Adrenal gland (tissue), 12 donors: ENCODE measurements around the gene PPP3CA. TPM values are rescaled to one million over a fixed set of nuclear protein-coding genes. Genes with fewer than 3 reads are reported as not detected.

Source experiments
- DNase-seq, 7 donors: peaks; one replicate each; pipeline ENCODE4 v3.0.0-alpha.2; 2019 to 2020
- H3K27ac ChIP-seq, 5 donors: fragments of 200-600 bp; sonication (generic) in 4 of 5; 1 replicate in 3 of 5; 2 replicates in 2 of 5; pipeline versions ENCODE4 v1.5.1 to v1.8.0; 2016 to 2020; ENCODE audit warnings: mild to moderate bottlenecking in 1 of 5
- H3K27me3 ChIP-seq: fragments of 200-600 bp; 2 replicates; pipeline ENCODE4 v1.8.0; 2021
- H3K36me3 ChIP-seq, 2 donors: fragments of 200-600 bp; replicated peaks in 1 of 2; 1 replicate in 1 of 2; 2 replicates in 1 of 2; pipeline versions ENCODE4 v1.5.1 to v1.8.0; 2018 to 2022
- H3K4me1 ChIP-seq, 2 donors: fragments of 200-600 bp; replicated peaks in 1 of 2; 1 replicate in 1 of 2; 2 replicates in 1 of 2; pipeline versions ENCODE4 v1.5.1 to v1.8.0; 2018 to 2021
- H3K4me3 ChIP-seq, 4 donors: fragments of 200-600 bp; sonication (generic) in 3 of 4; one replicate each; pipeline ENCODE4 v1.5.1; 2016 to 2018
- H3K9me3 ChIP-seq, 3 donors: fragments of 200-600 bp; sonication (generic) in 1 of 3; replicated peaks in 1 of 3; 1 replicate in 2 of 3; 2 replicates in 1 of 3; pipeline versions ENCODE4 v1.5.1 to v1.8.0; 2016 to 2021
- POLR2A ChIP-seq, 2 donors: fragments of 450-650 bp; IDR thresholded peaks; one replicate each; pipeline ENCODE4 v1.6.1; 2017; ENCODE audit warnings: antibody characterized with exemption in 2 of 2, mild to moderate bottlenecking in 2 of 2, moderate library complexity in 1 of 2
- WGBS, 4 donors: extraction: QIAGEN DNeasy Blood & Tissue Kit in 2 of 4; methylation state at CpG; one replicate each; pipeline versions ENCODE4 v1.1.5 to v1.1.7; 2013 to 2017; 5-methylcytosine and 5-hydroxymethylcytosine counted together
- intact Hi-C, 2 donors: fragments of 100-400 bp; cut with DNase I; formaldehyde crosslinking; loops; one replicate each; pipeline versions ENCODE4 v1.14.1 to v1.15.0; 2022 to 2023
- polyA plus RNA-seq, 3 donors: library from polyadenylated mRNA; stranded (reverse); fragments of 200-250 nt in 2 of 3; fragments of 350-450 nt in 1 of 3; fragmentation: Illumina TruSeq in 1 of 3; extraction: RNeasy Lipid Tissue Mini Kit (QIAGEN cat#74804) in 1 of 3; gene quantifications; one replicate each; pipeline ENCODE4 v1.2.3, GENCODE V29; 2013 to 2014
- total RNA-seq, 9 donors: library from RNA; depleted of rRNA in 4 of 9; stranded (reverse); fragments of >200 nt in 4 of 9; fragments of 120-200 nt in 1 of 9; fragmentation: NEBNext Ultra II Directional in 1 of 9; extraction: Animal tissue kit (Norgen Biotek cat#: 25700) in 1 of 9; gene quantifications; one replicate each; pipeline versions ENCODE4 v1.1.0 to v1.2.4, GENCODE V29; 2013 to 2023
- TF ChIP-seq, protein P1 (sequence below), 6 experiments: fragments of 450-650 bp in 4 of 6; fragments of 200-600 bp in 2 of 6; sonication (generic) in 1 of 6; IDR thresholded peaks; 1 replicate in 5 of 6; 2 replicates in 1 of 6; pipeline versions ENCODE4 v1.5.1 to v1.8.0; 2016 to 2021; ENCODE audit warnings: antibody characterized with exemption in 6 of 6, mild to moderate bottlenecking in 2 of 6, moderate library complexity in 1 of 6
- donor health status: healthy with polysubstance abuse.
- donor health status: Bipolar disorder and iron deficiency.
- donor health status: DM: yes; HTN: yes; CAD: no.
- donor health status: DM: no; HTN: no; CAD: no.
- donor health status: DM: no; HTN: no; CAD: no.
- donor health status: DM: yes; HTN: yes; CAD: no.

The PPP3CA gene
- total and polyA plus RNA-seq, 12 donors, result 13.8 to 138 (median 43.8) TPM

DNA sequence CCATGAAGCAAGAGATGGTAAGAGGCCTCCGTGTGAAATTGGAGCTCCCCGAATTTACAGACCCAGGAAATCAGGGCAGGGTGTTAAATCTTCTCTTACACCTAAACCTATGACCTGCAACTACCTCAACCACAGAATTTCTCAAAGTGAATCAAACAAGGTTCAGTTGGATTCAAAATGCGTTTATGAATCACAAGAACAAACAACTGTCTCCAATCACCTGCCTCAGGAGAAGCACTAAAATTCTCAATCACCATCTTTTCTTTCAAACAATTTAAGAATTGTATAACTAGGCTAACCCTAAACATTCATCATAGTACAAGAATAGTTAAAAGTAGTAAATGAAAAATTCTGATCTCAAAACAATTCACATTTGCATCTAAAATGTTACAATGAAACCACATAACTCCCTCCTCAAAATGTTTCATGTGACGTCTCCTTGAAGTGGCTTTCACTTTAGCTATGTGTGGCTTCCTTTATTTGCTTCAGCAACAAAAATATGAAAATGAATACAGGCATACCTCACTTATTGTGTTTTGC lies 19.2 kb downstream of the PPP3CA start:
- TF ChIP-seq, protein P1, sequence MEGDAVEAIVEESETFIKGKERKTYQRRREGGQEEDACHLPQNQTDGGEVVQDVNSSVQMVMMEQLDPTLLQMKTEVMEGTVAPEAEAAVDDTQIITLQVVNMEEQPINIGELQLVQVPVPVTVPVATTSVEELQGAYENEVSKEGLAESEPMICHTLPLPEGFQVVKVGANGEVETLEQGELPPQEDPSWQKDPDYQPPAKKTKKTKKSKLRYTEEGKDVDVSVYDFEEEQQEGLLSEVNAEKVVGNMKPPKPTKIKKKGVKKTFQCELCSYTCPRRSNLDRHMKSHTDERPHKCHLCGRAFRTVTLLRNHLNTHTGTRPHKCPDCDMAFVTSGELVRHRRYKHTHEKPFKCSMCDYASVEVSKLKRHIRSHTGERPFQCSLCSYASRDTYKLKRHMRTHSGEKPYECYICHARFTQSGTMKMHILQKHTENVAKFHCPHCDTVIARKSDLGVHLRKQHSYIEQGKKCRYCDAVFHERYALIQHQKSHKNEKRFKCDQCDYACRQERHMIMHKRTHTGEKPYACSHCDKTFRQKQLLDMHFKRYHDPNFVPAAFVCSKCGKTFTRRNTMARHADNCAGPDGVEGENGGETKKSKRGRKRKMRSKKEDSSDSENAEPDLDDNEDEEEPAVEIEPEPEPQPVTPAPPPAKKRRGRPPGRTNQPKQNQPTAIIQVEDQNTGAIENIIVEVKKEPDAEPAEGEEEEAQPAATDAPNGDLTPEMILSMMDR (IDR thresholded peaks at IDR 0.05), result no peak
- no peak for TF ChIP-seq POLR2A (IDR thresholded peaks at IDR 0.05)
- Histone ChIP-seq H3K9me3 (no peaks in the 10 kb centered on the region), H3K27me3 (no peaks in the 10 kb centered on the region), H3K4me3 (no peak overlapping the region), H3K36me3 (no peaks in the 10 kb centered on the region), H3K4me1 (peaks cover 0 to 6% of the 10 kb centered on the region in 2 donors), H3K27ac (no peak overlapping the region)
- intact Hi-C loops, result no loop called here
- WGBS, 4 donors, result 78 to 91% (median 81%) methylated on average over 4 of the region's 4 CpGs
- no peak for DNase-seq

DNA sequence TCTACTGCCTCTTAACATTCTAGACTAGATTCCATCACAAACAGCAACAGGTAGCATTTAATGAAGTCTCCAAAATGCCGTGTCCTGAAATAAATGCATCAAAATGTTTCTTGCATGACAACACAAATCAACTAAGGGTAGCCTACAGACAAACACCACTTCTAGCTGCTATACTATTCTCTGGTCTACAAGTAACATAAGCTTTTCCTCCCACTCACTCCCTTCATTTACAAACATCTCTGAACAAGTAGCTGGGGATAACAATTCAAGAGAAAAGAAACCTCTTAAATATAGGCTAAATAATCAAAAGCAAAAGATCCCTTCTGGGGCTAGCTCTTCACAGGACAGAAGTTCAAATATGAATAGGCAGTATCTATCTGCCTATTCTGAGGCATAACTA lies 20.8 kb downstream of the PPP3CA start:
- TF ChIP-seq, protein P1 (IDR thresholded peaks at IDR 0.05), result no peak
- TF ChIP-seq POLR2A (IDR thresholded peaks at IDR 0.05), result no peak
- H3K4me3 ChIP-seq, result no peak overlapping the region
- no peak for DNase-seq
- H3K27ac ChIP-seq, result no peak overlapping the region
- no peaks in the 10 kb centered on the region for H3K27me3 ChIP-seq
- 74 to 95% (median 88%) methylated on average over 1 of the region's 1 CpG for WGBS, 4 donors
- no peaks in the 10 kb centered on the region for H3K9me3 ChIP-seq
- H3K4me1 ChIP-seq, result peaks cover 0 to 12% of the 10 kb centered on the region in 2 donors
- no peaks in the 10 kb centered on the region for H3K36me3 ChIP-seq
- intact Hi-C loops, result no loop called here

- Histone ChIP-seq H3K36me3 (no peaks in the 10 kb centered on the region), H3K9me3 (no peaks in the 10 kb centered on the region), H3K27ac (no peak overlapping the region), H3K4me3 (no peak overlapping the region), H3K27me3 (no peaks in the 10 kb centered on the region), H3K4me1 (peaks cover 0 to 13% of the 10 kb centered on the region in 2 donors)
- intact Hi-C loops, result no loop called here
- TF ChIP-seq, protein P1 (IDR thresholded peaks at IDR 0.05), result no peak
- TF ChIP-seq POLR2A (IDR thresholded peaks at IDR 0.05), result no peak
- no peak for DNase-seq
- 98 to 100% (median 99%) methylated on average over 1 of the region's 1 CpG for WGBS, 4 donors
Measured at GRCh38 chr4:101322743-101323142, 24.6 kb downstream of the PPP3CA start.

GRCh38 chr4:101321481-101322042 lies 25.8 kb downstream of the PPP3CA start:
- 57 to 69% (median 66%) methylated on average over 4 of the region's 4 CpGs for WGBS, 4 donors
- H3K4me3 ChIP-seq, result no peak overlapping the region
- intact Hi-C loops, result no loop called here
- no peaks in the 10 kb centered on the region for H3K9me3 ChIP-seq
- H3K4me1 ChIP-seq, result peaks cover 0 to 13% of the 10 kb centered on the region in 2 donors
- H3K27ac ChIP-seq, result no peak overlapping the region
- TF ChIP-seq, protein P1 (IDR thresholded peaks at IDR 0.05), result no peak
- TF ChIP-seq POLR2A (IDR thresholded peaks at IDR 0.05), result no peak
- DNase-seq, result no peak
- no peaks in the 10 kb centered on the region for H3K27me3 ChIP-seq
- H3K36me3 ChIP-seq, result no peaks in the 10 kb centered on the region
